ENCODE data around the gene NEIL3. TPM values are rescaled to one million over a fixed set of nuclear protein-coding genes. Genes with fewer than 3 reads are reported as not detected.

The NEIL3 gene
- total and polyA plus RNA-seq, 2 of the 8 experiments (the other 6 are each of a cell fraction or from before 2014, with no cell fraction given), result 5.5 to 11.0 TPM

DNA sequence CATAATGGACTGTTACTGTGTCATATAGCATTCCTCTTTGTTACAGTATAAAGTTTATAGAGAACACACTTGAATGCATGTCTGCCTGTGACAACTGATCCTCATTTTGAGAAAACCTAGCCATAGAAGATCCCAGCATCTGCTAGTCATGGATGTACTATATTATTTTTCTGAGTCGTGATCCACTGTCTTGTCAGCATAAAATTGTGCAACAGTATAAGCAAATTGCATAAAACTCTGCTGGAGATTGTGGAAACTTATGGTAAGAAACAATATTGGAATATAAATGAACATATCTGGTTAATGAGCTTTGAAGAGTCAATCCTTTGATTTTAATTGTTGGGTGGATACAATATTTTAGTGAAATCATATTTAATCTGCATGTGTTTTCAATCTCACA is 3.6 kb downstream of the NEIL3 start (continued):
- TF ChIP-seq RNF2 (IDR thresholded peaks at IDR 0.05; ENCODE audit: borderline replicate concordance, low read depth, low read length, missing control alignments, poor library complexity, severe bottlenecking), result no peak
- TF ChIP-seq RAD21 (IDR thresholded peaks at IDR 0.05 in 1 of 2, conservative IDR thresholded peaks at IDR 0.05 in 1 of 2; ENCODE audit: low read depth in 2 of 2, low read length in 2 of 2), result no peak
- no peak for TF ChIP-seq EZH2 (IDR thresholded peaks at IDR 0.05; ENCODE audit: low read depth, low read length, severe bottlenecking)
- no peak for TF ChIP-seq GTF2F1 (IDR thresholded peaks at IDR 0.05; ENCODE audit: borderline replicate concordance, low read depth, low read length)
- no peak for TF ChIP-seq SUZ12 (IDR thresholded peaks at IDR 0.05; ENCODE audit: low read length)
- no peak for TF ChIP-seq PHF8 (conservative IDR thresholded peaks at IDR 0.05; ENCODE audit: low read depth, low read length)
- no peak for TF ChIP-seq FOSL1 (IDR thresholded peaks at IDR 0.05; ENCODE audit: insufficient read depth, low read depth, low read length)
- TF ChIP-seq YY1 (IDR thresholded peaks at IDR 0.05; ENCODE audit: low read depth, low read length), result no peak

All from H1 (cell line).